Glutamatergic neuron (in vitro differentiated cells): ENCODE data around the gene SLC35C1. TPM values are rescaled to one million over a fixed set of nuclear protein-coding genes. Genes with fewer than 3 reads are reported as not detected.

Experiments used
- DNase-seq: peaks from one replicate; pipeline ENCODE4 v3.0.0; 2022
- H3K27ac Mint-ChIP-seq: one replicate; pipeline ENCODE4 v1.8.0; 2020; ENCODE audit warnings: mild to moderate bottlenecking, mixed read lengths, inconsistent platforms; ENCODE audit not compliant: unreplicated experiment
- H3K27me3 Mint-ChIP-seq: one replicate; pipeline ENCODE4 v1.8.0; 2020; ENCODE audit warnings: mild to moderate bottlenecking, moderate library complexity, mixed read lengths, inconsistent platforms; ENCODE audit not compliant: unreplicated experiment
- H3K36me3 Mint-ChIP-seq: one replicate; pipeline ENCODE4 v1.8.0; 2020; ENCODE audit warnings: mild to moderate bottlenecking, mixed read lengths, inconsistent platforms; ENCODE audit not compliant: unreplicated experiment
- H3K4me1 Mint-ChIP-seq: one replicate; pipeline ENCODE4 v1.8.0; 2020; ENCODE audit warnings: mild to moderate bottlenecking, low read depth, mixed read lengths, inconsistent platforms; ENCODE audit not compliant: unreplicated experiment
- H3K4me3 Mint-ChIP-seq: one replicate; pipeline ENCODE4 v1.8.0; 2020; ENCODE audit warnings: mild to moderate bottlenecking, mixed read lengths, inconsistent platforms; ENCODE audit not compliant: unreplicated experiment
- H3K9me3 Mint-ChIP-seq: one replicate; pipeline ENCODE4 v1.8.0; 2020; ENCODE audit warnings: mild to moderate bottlenecking, moderate library complexity, mixed read lengths, inconsistent platforms; ENCODE audit not compliant: unreplicated experiment
- total RNA-seq: library from RNA; stranded (reverse); fragmentation: NEBNext Ultra II Directional; extraction: Animal tissue kit (Norgen Biotek cat#: 25700); gene quantifications from one replicate; pipeline ENCODE4 v1.2.1, GENCODE V29; 2021; ENCODE audit not compliant: unreplicated experiment
- TF ChIP-seq, protein P1 (sequence below): fragments of 200-600 bp; sonication (generic); IDR thresholded peaks from one replicate; pipeline ENCODE4 v1.5.0; 2021; ENCODE audit not compliant: partially characterized antibody, unreplicated experiment

The SLC35C1 gene
- total RNA-seq, 1 donor from 2014 or later, result 20.9 TPM

DNA sequence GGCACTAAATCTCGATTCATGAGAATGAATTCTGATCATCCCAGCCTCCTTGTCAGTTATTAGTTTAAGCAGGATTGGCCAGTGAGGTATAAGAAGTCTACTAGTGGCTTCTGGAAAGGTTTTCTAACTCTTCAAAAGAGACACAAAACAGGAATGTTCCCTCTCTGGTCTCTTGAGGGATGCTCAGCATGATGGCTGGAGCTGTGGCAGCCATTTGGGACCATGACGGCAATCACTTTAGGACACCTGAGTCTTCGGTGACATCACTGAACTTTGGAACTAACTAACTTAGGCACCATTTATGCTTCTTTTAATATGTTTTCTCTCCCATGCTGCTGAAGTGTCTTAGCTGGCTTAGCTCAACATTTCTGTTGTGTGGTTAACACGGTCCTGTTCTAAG is 22.2 kb downstream of the SLC35C1 start:
- Mint-ChIP-seq H3K36me3 (no peaks in the 10 kb centered on the region), H3K4me3 (no peak overlapping the region), H3K9me3 (no peaks in the 10 kb centered on the region), H3K27me3 (peaks cover 2% of the 10 kb centered on the region), H3K4me1 (peaks cover 1% of the 10 kb centered on the region), H3K27ac (no peak overlapping the region)
- no peak for DNase-seq
- TF ChIP-seq, protein P1, sequence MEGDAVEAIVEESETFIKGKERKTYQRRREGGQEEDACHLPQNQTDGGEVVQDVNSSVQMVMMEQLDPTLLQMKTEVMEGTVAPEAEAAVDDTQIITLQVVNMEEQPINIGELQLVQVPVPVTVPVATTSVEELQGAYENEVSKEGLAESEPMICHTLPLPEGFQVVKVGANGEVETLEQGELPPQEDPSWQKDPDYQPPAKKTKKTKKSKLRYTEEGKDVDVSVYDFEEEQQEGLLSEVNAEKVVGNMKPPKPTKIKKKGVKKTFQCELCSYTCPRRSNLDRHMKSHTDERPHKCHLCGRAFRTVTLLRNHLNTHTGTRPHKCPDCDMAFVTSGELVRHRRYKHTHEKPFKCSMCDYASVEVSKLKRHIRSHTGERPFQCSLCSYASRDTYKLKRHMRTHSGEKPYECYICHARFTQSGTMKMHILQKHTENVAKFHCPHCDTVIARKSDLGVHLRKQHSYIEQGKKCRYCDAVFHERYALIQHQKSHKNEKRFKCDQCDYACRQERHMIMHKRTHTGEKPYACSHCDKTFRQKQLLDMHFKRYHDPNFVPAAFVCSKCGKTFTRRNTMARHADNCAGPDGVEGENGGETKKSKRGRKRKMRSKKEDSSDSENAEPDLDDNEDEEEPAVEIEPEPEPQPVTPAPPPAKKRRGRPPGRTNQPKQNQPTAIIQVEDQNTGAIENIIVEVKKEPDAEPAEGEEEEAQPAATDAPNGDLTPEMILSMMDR, result no peak

GRCh38 chr11:45828996-45829395 is 24.0 kb downstream of the SLC35C1 start:
- TF ChIP-seq, protein P1, result no peak
- H3K4me1 Mint-ChIP-seq, result peaks cover 1% of the 10 kb centered on the region
- no peak overlapping the region for H3K4me3 Mint-ChIP-seq
- DNase-seq, result no peak
- H3K9me3 Mint-ChIP-seq, result no peaks in the 10 kb centered on the region
- H3K36me3 Mint-ChIP-seq, result no peaks in the 10 kb centered on the region
- peaks cover 2% of the 10 kb centered on the region for H3K27me3 Mint-ChIP-seq
- H3K27ac Mint-ChIP-seq, result no peak overlapping the region

GRCh38 chr11:45830596-45830995 is 25.6 kb downstream of the SLC35C1 start:
- TF ChIP-seq, protein P1, result no peak
- H3K36me3 Mint-ChIP-seq, result no peaks in the 10 kb centered on the region
- peaks cover 1% of the 10 kb centered on the region for H3K4me1 Mint-ChIP-seq
- no peak overlapping the region for H3K27ac Mint-ChIP-seq
- DNase-seq, result no peak
- no peak overlapping the region for H3K4me3 Mint-ChIP-seq
- H3K27me3 Mint-ChIP-seq, result no peaks in the 10 kb centered on the region
- H3K9me3 Mint-ChIP-seq, result no peaks in the 10 kb centered on the region

DNA sequence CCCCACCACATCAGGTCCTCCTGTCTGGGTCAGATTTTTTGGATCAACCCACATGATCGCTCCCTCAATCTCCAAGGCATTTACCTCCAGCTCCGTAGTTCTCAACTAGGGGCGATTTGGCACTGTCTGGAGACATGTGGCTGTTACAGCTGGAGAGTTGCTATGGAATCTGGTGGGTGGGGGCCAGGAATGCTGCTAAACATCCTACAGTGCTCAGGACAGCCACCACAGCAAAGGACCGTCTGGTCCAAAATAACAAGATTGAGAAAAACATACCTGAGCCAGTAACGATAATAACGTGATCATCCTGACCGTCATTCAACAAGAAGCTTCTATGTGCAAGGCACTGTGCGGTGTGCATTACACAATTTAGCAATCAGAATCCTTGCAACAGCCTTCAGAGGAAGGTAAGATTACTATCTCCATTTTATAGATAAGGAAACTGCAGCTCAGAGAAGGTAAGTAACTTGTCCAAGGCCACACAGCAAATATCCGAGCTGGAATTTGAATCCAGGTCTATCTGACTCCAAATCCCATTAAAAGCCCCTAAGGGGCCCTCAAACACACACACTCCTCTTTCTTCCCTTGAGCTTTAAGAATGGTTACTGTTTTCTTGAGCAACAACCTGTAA is 28.0 kb downstream of the SLC35C1 start:
- DNase-seq, result no peak
- Mint-ChIP-seq H3K27ac (no peak overlapping the region), H3K9me3 (no peaks in the 10 kb centered on the region), H3K4me1 (peaks cover 1% of the 10 kb centered on the region), H3K27me3 (peaks cover 2% of the 10 kb centered on the region), H3K36me3 (no peaks in the 10 kb centered on the region), H3K4me3 (no peak overlapping the region)
- TF ChIP-seq, protein P1, result no peak

DNA sequence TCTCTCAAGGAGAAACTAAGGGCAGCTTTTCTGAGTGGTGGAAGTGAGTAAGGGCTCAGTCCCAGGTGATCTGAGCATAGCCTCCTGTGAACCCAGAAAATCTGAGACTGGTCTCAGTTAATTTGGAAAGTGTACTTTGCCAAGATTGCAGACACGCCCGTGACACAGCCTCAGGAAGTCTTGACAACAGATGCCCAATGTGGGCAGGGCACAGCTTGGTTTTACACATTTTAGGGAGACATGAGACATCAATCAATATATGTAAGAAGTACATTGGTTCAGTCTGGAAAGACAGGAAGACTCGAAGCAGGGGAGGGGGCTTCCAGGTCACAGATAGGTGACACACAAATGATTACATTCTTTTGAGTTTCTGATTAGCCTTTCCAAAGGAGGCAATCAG is 28.8 kb downstream of the SLC35C1 start:
- TF ChIP-seq, protein P1, result no peak
- Mint-ChIP-seq H3K4me3 (no peak overlapping the region), H3K27me3 (peaks cover 2% of the 10 kb centered on the region), H3K27ac (no peak overlapping the region), H3K4me1 (peaks cover 1% of the 10 kb centered on the region), H3K9me3 (no peaks in the 10 kb centered on the region), H3K36me3 (no peaks in the 10 kb centered on the region)
- DNase-seq, result no peak
